ENCODE data around the gene ILKAP.

Gene ILKAP

DNA sequence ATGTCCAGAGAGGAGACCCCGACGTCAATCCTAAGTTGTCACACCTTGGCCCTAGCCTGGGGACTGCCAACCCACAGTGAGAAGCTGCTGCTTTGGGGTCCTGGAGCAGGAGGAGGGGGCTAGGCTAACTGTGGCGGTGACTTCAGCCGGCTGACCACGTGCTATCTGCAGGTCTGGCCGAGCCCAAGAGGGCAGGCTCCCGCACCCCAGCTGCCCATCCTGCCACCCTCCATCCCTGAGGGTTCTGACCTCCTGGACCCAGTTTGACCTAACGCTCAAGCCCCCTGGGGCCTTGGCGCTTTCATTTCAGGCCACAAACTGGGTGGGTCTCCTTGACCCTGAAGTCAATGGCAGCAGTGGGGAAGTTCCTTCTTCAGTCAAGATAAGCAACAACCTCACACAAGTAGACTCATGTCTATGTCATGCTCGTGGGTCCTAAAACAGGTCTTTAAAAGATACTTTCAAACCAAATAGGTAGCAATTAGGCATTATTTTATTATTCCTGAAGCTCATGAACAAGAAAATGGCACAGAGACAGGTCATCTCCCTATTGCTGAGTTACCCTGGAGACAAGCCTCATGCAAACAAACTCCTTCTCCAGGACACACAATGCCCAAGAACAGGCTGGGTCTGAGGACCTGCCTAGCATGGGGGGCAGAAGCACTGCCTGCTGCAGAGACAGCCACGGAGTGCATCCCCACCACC is 34.1 kb upstream of the ILKAP start:
- no peak for DNase-seq (ENCODE audit: low read depth in 2 of 2)

- DNase-seq (ENCODE audit: low read depth in 2 of 2): no peak
Measured at GRCh38 chr2:238236571-238236970, 33.1 kb upstream of the ILKAP start.

GRCh38 chr2:238235856-238236255 is 32.4 kb upstream of the ILKAP start:
- no peak for DNase-seq (ENCODE audit: low read depth in 2 of 2)

DNA sequence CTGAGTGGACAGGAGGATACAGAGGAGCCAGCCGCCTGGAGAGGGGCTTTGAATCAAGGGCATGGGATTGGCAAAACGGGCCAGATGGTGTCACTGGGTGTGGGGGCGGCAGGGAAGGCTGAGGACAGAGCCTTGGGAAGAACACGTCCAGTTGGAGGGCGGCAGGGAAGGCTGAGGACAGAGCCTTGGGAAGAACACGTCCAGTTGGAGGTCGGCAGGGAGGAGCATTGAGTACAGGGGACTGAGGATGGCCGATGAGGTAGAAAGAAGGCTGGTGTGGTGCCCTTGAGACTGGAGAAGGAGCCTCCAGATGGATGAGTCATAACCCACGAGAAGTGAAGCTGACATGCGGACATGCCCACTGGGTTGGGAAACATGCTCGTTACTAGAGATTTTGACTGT is 31.8 kb upstream of the ILKAP start:
- DNase-seq (ENCODE audit: low read depth in 2 of 2): no peak

- no peak for DNase-seq (ENCODE audit: low read depth in 2 of 2)
Measured at GRCh38 chr2:238233625-238234024, 30.1 kb upstream of the ILKAP start.

- DNase-seq (ENCODE audit: low read depth in 2 of 2): no peak
Measured at GRCh38 chr2:238231809-238232208, 28.3 kb upstream of the ILKAP start.

GRCh38 chr2:238231251-238231793 is 27.8 kb upstream of the ILKAP start:
- DNase-seq (ENCODE audit: low read depth in 2 of 2): peak; percentile 69 to 75

DNA sequence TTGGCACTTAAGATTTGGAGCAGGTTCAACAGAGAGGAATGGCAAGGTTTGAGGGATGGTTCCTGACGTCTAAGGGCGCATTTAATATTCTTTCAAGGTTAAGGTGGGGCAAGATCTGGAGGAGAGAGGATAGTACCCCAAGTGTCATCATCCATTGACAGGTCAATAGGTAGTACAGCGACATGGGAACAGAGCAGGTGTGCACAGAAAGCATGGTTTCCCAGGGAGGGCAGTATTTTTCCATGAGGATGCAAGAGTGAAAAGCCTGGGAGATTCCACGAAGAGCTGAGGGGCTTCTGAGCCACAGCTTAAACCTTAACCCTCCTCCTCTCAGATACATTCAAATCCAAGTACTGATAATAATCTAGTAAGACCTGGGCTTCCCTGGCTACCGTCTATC is 27.2 kb upstream of the ILKAP start:
- DNase-seq (ENCODE audit: low read depth in 2 of 2): no peak

- DNase-seq (ENCODE audit: low read depth in 2 of 2): no peak
Measured at GRCh38 chr2:238228700-238229099, 25.2 kb upstream of the ILKAP start.

DNA sequence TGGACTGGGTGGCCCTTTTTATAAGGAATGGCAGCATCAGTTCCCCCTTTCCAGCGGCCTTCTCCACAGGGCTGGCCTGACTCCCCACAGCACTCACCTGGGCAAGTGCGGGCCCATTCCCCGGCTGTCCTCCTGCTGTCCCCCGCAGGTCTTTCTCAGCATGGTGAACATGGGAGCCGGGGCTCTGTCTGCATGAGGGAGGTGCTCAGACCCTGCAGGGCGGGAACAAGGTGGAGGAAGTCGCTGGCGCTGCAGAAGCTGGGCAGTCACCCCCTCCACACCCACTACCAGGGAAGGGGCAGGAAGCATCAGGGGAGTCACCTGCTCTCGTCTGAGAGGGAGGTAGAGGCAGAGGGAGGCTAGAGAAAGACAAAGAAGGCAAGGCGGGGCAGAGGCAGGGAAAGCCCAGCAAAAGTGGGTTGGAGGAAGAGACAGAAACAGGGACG is 24.1 kb upstream of the ILKAP start:
- DNase-seq (ENCODE audit: low read depth in 2 of 2): no peak

DNA sequence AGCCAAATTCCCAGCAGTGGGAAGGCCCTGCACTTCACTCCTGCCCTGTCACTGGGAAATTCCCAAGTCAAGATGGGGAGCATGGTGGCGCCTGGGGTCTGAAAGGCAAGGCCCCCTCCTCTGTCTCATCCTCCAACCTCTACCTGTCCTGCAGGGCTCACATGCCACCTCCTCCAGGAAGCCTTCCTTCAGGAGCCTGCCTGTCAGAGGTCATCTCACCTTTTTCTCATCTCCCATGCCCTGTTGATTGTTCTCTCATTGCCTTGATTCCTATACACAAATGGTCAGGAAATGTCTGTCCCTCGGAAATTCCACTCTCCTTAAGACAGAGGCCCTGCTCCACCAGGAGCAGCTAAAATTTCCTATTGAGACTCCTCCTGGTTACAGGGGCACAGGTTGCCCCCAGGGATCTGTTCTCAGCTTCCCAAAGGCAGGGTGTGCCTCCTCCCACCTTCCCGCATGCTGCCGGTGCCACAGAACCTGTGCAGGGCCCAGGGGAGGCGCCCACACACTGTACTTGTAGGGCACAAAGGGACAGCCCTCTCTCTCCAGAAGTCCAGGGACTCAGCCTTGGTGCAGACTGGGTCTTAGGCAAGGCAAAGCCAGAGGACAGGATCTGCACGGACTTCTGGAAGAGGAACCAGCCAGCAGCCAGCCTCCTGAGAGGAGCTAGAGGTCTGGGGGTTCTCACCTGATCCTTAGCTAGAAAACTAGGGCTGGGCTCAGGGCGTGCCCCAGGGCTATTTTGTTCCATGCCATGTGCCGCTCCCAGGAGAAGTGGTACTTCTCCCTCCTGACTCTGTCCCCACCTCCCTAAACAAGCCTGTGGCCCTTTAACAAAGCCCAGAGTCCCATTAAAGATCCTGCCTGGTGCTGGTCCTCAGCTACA is 23.4 kb upstream of the ILKAP start:
- DNase-seq (ENCODE audit: low read depth in 2 of 2): no peak

DNA sequence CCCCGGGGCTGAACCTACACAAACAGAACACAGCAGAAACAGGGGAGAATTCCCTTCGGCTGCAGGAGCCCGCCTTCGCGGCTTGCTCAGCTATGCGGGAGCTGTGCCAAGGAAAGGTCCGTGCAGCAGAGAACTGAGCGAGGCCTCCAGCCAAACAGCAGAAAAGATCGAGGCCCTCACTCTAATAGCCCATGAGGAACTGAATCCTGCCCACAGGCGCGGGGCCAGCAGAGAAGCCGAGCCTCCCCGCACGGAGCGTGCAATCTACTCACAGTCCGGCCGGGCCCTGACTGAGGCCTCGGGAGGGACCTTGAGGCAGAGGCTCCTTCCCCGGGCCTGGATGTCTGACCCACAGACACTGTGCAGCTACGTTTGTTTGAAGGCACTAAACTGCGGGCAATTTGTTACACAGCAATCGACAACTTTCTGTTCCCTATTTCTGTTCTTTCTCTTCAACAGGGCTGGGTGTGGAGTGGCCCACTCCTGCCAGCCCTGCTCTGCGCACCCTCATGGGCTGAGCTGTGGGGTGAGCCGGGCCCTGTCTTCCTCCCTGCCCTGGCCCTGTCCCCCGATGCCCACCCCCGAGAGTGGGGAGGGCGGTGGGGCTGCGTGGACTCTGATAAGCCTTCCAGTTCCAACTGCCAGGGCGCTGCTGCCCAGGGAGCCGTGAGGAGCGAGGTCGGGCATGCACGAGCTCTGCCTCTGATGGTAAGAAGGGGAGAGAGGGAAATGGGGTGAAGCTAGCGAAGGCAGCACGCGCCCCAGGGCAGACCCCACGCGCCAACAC is 22.6 kb upstream of the ILKAP start:
- no peak for DNase-seq (ENCODE audit: low read depth in 2 of 2)

DNA sequence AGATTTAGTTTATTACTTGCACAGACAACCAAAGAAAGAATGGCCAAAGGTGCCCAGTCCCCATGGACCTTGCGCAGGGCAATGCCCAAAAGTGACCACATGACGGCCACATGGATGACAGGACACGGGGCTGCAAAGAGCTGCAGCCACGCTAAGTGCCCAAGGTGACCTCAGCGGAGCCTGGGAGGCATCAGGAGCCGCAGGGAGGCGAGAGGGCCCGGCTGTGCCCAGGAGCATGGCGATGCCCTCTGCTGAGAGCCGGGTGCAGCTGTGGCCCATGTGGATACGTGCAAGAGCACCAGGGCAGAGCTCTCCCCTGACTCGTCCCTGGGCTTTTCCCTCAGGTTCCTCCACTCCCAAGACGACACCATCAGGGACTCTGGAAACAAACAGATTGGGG is 21.6 kb upstream of the ILKAP start:
- no peak for DNase-seq (ENCODE audit: low read depth in 2 of 2)

DNA sequence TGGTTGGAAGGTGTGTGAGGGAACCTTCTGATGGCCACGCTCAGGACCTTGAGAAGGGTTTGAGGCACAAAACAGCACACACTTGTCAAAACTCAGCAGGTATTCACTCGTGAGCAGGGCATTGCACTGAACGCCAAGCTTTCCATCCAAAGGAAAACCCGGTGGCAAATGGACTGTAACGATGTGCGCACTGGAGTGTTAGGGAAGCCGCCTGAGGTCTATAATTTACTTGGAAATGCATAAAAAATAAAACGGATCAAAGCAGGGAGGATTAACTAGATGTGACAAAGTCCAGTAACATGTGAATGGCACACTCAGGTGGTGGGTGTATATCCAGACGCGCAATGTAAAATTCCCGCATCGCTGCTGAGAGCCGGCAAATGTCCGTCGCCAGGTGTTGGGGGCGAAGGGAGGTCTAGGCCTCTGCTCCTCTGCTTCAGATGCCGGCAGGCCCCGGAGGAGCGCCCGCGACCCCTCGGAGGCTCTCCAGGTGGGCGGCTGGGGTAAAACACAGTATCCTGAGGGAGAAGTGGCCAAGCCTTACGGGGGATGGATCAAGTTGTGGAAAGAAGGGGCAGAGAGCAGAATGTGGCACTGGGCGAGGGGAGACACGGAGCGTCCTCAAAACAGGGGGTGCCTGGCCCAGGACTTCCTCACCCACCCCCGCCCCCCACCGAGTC is 21.0 kb upstream of the ILKAP start:
- no peak for DNase-seq (ENCODE audit: low read depth in 2 of 2)

DNA sequence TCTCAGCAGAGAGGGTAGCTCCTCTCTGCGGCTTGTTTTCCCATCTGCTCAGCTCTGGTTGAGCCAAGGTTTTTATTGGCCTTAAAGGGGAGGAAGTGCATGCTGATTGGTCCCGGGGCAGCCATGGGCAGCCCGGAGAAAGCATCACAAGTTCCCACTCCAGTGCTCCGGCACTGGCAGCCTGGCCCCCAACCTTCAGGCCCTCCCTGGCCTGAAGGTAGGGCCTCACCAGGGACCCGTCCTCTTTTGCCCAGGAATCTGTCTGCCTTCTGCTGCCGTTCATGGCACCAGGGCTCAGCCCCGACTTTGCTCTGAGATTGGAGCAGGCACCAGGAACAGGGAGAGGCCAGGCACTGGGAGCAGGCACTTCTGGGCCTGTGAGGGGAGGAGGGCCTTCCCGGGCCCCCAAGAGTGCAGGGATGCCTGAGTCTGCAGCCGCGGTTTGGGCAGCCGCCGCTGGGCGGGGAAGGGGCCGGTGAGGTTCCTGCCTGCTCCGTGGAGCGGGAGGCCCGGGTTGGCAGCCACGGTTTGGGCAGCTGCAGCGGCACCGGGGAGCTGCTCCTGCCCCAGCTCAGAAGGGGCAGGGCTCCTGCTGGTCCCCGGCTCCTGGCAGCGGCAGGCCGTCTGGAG is 17.5 kb upstream of the ILKAP start:
- no peak for DNase-seq (ENCODE audit: low read depth in 2 of 2)

GRCh38 chr2:238220274-238220891 is 16.9 kb upstream of the ILKAP start:
- DNase-seq (ENCODE audit: low read depth in 2 of 2): no peak

DNA sequence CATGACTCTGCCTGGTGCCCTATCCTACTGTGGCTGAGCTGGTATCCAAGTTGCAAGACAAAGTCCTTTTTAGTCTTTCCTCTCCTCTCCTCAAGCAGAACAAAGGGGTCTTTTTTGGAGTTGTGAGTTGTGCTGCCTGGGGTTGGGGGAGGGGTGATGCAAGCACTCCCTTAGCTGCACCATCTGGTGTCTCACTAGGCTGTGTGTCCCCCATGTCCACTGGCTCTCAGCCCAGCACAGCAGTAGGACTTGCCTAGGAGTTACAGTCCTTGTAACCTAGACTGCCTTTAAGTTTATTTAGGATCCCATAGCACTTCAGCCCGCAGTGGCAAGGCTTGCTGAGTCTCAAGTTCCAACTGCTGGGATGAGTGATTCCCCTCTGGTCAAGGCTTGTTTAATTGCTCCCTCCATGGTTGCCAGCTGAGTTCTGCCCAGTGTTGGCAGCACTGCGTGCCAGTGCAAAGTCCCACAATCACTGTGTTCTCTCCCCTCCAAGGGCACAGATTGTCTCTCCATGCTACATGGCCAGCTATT is 13.2 kb upstream of the ILKAP start:
- no peak for DNase-seq (ENCODE audit: low read depth in 2 of 2)

GRCh38 chr2:238207006-238207405 is 3.5 kb upstream of the ILKAP start:
- DNase-seq (ENCODE audit: low read depth in 2 of 2): no peak

DNA sequence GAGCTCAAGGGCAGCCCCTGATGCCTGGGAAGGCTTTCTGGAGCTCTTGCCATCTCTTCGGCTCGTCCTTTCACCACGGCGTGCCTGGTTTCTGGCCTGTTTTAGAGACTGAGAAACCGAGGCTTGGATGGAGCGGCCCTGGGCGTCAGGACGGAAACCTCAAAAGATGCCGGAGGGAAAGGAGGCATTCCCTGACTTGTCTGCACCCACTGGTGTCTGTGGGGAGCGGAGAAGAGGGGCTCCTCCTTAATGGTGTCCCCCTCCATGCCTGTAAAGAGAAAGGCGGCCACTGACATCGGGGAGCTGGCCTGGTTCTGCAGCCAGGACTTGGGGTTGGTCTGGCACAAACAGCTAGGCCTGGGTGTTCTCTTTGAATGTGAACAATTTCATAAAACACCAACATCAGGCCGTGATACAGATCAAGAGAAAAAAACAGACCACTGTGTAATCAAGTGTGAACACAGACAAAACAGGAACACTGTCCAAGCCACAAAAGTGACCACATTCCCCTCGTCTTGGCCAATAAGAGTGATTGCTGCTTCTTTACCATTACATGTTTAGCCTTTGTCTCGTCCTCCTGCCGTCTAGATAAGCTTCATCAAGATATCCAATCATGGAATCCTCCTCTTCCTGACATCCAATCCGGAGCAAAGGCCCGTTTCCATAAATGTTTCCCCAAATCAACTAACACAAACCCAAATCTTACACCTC is 633 bp upstream of the ILKAP start:
- no peak for DNase-seq (ENCODE audit: low read depth in 2 of 2)

Measured in stimulated activated CD4-positive, alpha-beta T cell treated with anti-CD3 and anti-CD28 coated beads, Interleukin-1b, Interleukin-23, amount 100 ng/mL, for 4 hours (primary cell).